Medulla oblongata (tissue), 1 donor: Measurements from ENCODE around the gene SREBF1.

Experiments
- DNase-seq: peaks from one replicate; pipeline ENCODE4 v3.0.0-alpha.2; 2015; ENCODE audit errors: extremely low spot score

The SREBF1 gene

GRCh38 chr17:17795946-17796786 lies 40.6 kb downstream of the SREBF1 start:
- no peak for DNase-seq

GRCh38 chr17:17795296-17795695 lies 41.5 kb downstream of the SREBF1 start:
- DNase-seq, result no peak

- no peak for DNase-seq
These were observed 42.4 kb downstream of the SREBF1 start for GRCh38 chr17:17794382-17794781.

- peak; percentile 42 for DNase-seq
These were observed 43.2 kb downstream of the SREBF1 start for GRCh38 chr17:17793378-17794214.

- peak; percentile 54 for DNase-seq
These were observed 44.0 kb downstream of the SREBF1 start for GRCh38 chr17:17792551-17793377.

GRCh38 chr17:17792037-17792550 lies 44.7 kb downstream of the SREBF1 start:
- no peak for DNase-seq

GRCh38 chr17:17790637-17791464 lies 45.9 kb downstream of the SREBF1 start:
- DNase-seq, result no peak

- DNase-seq, result no peak
These were observed 46.8 kb downstream of the SREBF1 start for GRCh38 chr17:17789828-17790636.

- DNase-seq, result no peak
These were observed 47.4 kb downstream of the SREBF1 start for GRCh38 chr17:17789410-17789809.

- DNase-seq, result no peak
These were observed 47.8 kb downstream of the SREBF1 start for GRCh38 chr17:17788967-17789366.

- no peak for DNase-seq
These were observed 49.2 kb downstream of the SREBF1 start for GRCh38 chr17:17787568-17787967.

GRCh38 chr17:17786998-17787397 lies 49.8 kb downstream of the SREBF1 start:
- no peak for DNase-seq

GRCh38 chr17:17785407-17785806 lies 51.4 kb downstream of the SREBF1 start:
- DNase-seq, result peak; percentile 48

GRCh38 chr17:17784657-17785267 lies 52.0 kb downstream of the SREBF1 start:
- no peak for DNase-seq

GRCh38 chr17:17783825-17784656 lies 52.7 kb downstream of the SREBF1 start:
- DNase-seq, result peak; percentile 81

- DNase-seq, result peak; percentile 43
These were observed 53.5 kb downstream of the SREBF1 start for GRCh38 chr17:17783116-17783824.

GRCh38 chr17:17782523-17783115 lies 54.2 kb downstream of the SREBF1 start:
- DNase-seq, result no peak
